A549 (cell line): ENCODE data around the gene CDKN3. TPM values are rescaled to one million over a fixed set of nuclear protein-coding genes. Genes with fewer than 3 reads are reported as not detected.

Experiments
- ATAC-seq, 2 experiments: fragments of 200-7000 bp in 1 of 2; fragments of >200 bp in 1 of 2; cut with Nextera tagmentation in 1 of 2; cut with Tn5 transposase in 1 of 2; 3 replicates each; pipeline versions ENCODE4 v1.8.0 to v1.9.1; 2018 to 2020; ENCODE audit warnings: mild to moderate bottlenecking in 1 of 2, moderate library complexity in 1 of 2
- CTCF ChIA-PET: fragments of 300-600 bp; sonication (Branson Sonifier 250); formaldehyde crosslinking; extraction: SDS; loops from one replicate; lab custom pipeline; 2021; ENCODE audit warnings: antibody characterized with exemption, inconsistent platforms; lab: Yijun Ruan, JAX
- POLR2A ChIA-PET: fragments of 350-600 bp; formaldehyde crosslinking; extraction: SDS; loops from one replicate; lab custom pipeline; 2021; ENCODE audit warnings: antibody characterized with exemption, inconsistent platforms; lab: Yijun Ruan, JAX
- DNase-seq, 2 experiments: peaks; one replicate each; pipeline versions ENCODE4 v3.0.0 to v3.0.0-alpha.2; 2011 to 2016; ENCODE audit warnings: low read depth in 1 of 2, low spot score in 1 of 2
- FAIRE-seq: peaks from 2 replicates; lab custom pipeline; 2011; peaks lifted over from hg19 to GRCh38; lab: Jason Lieb, UNC
- H3K27ac ChIP-seq, 2 experiments: fragments of >200 bp; sonication (Bioruptor Twin); formaldehyde crosslinking; 3 replicates each; pipeline ENCODE4 v1.5.1; 2016 to 2017
- H3K4me1 ChIP-seq: fragments of >200 bp; sonication (Bioruptor Twin); formaldehyde crosslinking; 3 replicates; pipeline ENCODE4 v1.6.1; 2016
- H3K4me2 ChIP-seq: fragments of >200 bp; sonication (Bioruptor Twin); formaldehyde crosslinking; 3 replicates; pipeline ENCODE4 v1.6.1; 2016
- H3K4me3 ChIP-seq: fragments of >200 bp; sonication (Bioruptor Twin); formaldehyde crosslinking; 3 replicates; pipeline ENCODE4 v1.5.1; 2016
- H3K9me3 ChIP-seq: fragments of >200 bp; sonication (Bioruptor Twin); formaldehyde crosslinking; 3 replicates; pipeline ENCODE4 v1.6.1; 2016
- BHLHE40 ChIP-seq: IDR thresholded peaks from 2 replicates; pipeline ENCODE4 v1.6.1; 2012; ENCODE audit warnings: low read depth, low read length, inconsistent platforms
- CBX2 ChIP-seq: fragments of 200-600 bp; sonication (generic); IDR thresholded peaks from 2 replicates; pipeline ENCODE4 v1.6.1; 2016; ENCODE audit warnings: low read depth, mild to moderate bottlenecking, borderline replicate concordance
- CBX8 ChIP-seq: fragments of 200-600 bp; sonication (generic); IDR thresholded peaks from 2 replicates; pipeline ENCODE4 v1.6.1; 2016
- E2F6 ChIP-seq: IDR thresholded peaks from 2 replicates; pipeline ENCODE4 v1.6.1; 2012; ENCODE audit warnings: low read depth, borderline replicate concordance
- EHF ChIP-seq: fragments of 250-450 bp; sonication (Bioruptor Pico); IDR thresholded peaks from 2 replicates; pipeline ENCODE4 v1.5.0; 2020; ENCODE audit warnings: mild to moderate bottlenecking
- ESRRA ChIP-seq: fragments of 150-350 bp; IDR thresholded peaks from 2 replicates; pipeline ENCODE4 v1.6.1; 2014; ENCODE audit warnings: mild to moderate bottlenecking, low read length, borderline replicate concordance
- FOXS1 ChIP-seq: fragments of 250-450 bp; sonication (Bioruptor Pico); IDR thresholded peaks from 2 replicates; pipeline ENCODE4 v1.5.0; 2020; ENCODE audit warnings: mild to moderate bottlenecking, moderate library complexity
- GATA3 ChIP-seq: IDR thresholded peaks from 2 replicates; pipeline ENCODE4 v1.6.1; 2012; ENCODE audit warnings: borderline replicate concordance
- HEYL ChIP-seq: fragments of 250-450 bp; sonication (Bioruptor Pico); IDR thresholded peaks from 2 replicates; pipeline ENCODE4 v1.8.0; 2021; ENCODE audit warnings: mild to moderate bottlenecking, moderate library complexity
- HMGXB4 ChIP-seq: fragments of 250-450 bp; sonication (Bioruptor Pico); IDR thresholded peaks from 2 replicates; pipeline ENCODE4 v1.5.0; 2021; ENCODE audit warnings: mild to moderate bottlenecking, moderate library complexity, borderline replicate concordance
- JUN ChIP-seq, 2 experiments: fragments of >200 bp; sonication (Bioruptor Twin); formaldehyde crosslinking; IDR thresholded peaks; 2 replicates in 1 of 2; 3 replicates in 1 of 2; pipeline ENCODE4 v1.6.1; 2016 to 2017
- JUNB ChIP-seq: fragments of >200 bp; sonication (Bioruptor Twin); formaldehyde crosslinking; IDR thresholded peaks from 2 replicates; pipeline ENCODE4 v1.6.1; 2016
- KDM1A ChIP-seq: fragments of 200-600 bp; sonication (generic); IDR thresholded peaks from 2 replicates; pipeline ENCODE4 v1.6.1; 2016; ENCODE audit warnings: low read depth, mild to moderate bottlenecking
- KDM5A ChIP-seq: fragments of 200-600 bp; sonication (generic); IDR thresholded peaks from 2 replicates; pipeline ENCODE4 v1.6.1; 2016; ENCODE audit warnings: antibody characterized with exemption, mild to moderate bottlenecking
- MYC ChIP-seq: IDR thresholded peaks from 2 replicates; pipeline ENCODE4 v1.6.1; 2012; ENCODE audit warnings: mild to moderate bottlenecking, inconsistent platforms, low read length, improper control_type of control experiment, borderline replicate concordance
- NR3C1 ChIP-seq: fragments of >200 bp; sonication (Bioruptor Twin); formaldehyde crosslinking; IDR thresholded peaks from 3 replicates; pipeline ENCODE4 v1.6.1; 2017
- POLR2A ChIP-seq: IDR thresholded peaks from 2 replicates; pipeline ENCODE4 v1.6.1; 2012; ENCODE audit warnings: mild to moderate bottlenecking, low read length
- RAD21 ChIP-seq, 2 experiments: fragments of >200 bp in 1 of 2; sonication (Bioruptor Twin) in 1 of 2; formaldehyde crosslinking in 1 of 2; IDR thresholded peaks in 1 of 2; conservative IDR thresholded peaks in 1 of 2; 2 replicates in 1 of 2; 3 replicates in 1 of 2; pipeline ENCODE4 v1.6.1; 2012 to 2018; ENCODE audit warnings: inconsistent platforms in 1 of 2
- REST ChIP-seq: fragments of 200-600 bp; sonication (generic); IDR thresholded peaks from 2 replicates; pipeline ENCODE4 v1.6.1; 2016; ENCODE audit warnings: antibody characterized with exemption, mild to moderate bottlenecking, moderate library complexity
- RFX5 ChIP-seq: fragments of 450-650 bp; IDR thresholded peaks from 2 replicates; pipeline ENCODE4 v1.7.1; 2014; ENCODE audit warnings: antibody characterized with exemption, mild to moderate bottlenecking, moderate library complexity
- SREBF2 ChIP-seq: fragments of 450-650 bp; IDR thresholded peaks from 2 replicates; pipeline ENCODE4 v1.6.1; 2014; ENCODE audit warnings: mild to moderate bottlenecking, moderate library complexity
- ZFP36 ChIP-seq: fragments of 450-650 bp; IDR thresholded peaks from 2 replicates; pipeline ENCODE4 v1.6.1; 2014; ENCODE audit warnings: borderline replicate concordance; ENCODE audit not compliant: partially characterized antibody
- ZNF302 ChIP-seq: fragments of 250-450 bp; sonication (Bioruptor Pico); IDR thresholded peaks from 2 replicates; pipeline ENCODE4 v1.9.0; 2021; ENCODE audit warnings: inconsistent platforms, mild to moderate bottlenecking, moderate library complexity
- WGBS: methylation state at CpG from one replicate; pipeline ENCODE4 v1.1.6; 2017; ENCODE audit errors: missing lambda C conversion rate; 5-methylcytosine and 5-hydroxymethylcytosine counted together
- polyA plus RNA-seq, 4 experiments: library from polyadenylated mRNA; depleted of rRNA in 3 of 4; stranded (reverse); fragments of >200 nt; fragmentation: RNase III in 1 of 4; extraction: RNeasy Plus Mini Kit Qiagen cat#74134 plus additional on column Dnase treatment in 1 of 4; gene quantifications; 2 replicates in 3 of 4; 3 replicates in 1 of 4; pipeline ENCODE4 v1.2.3, GENCODE V29; 2011 to 2017

The CDKN3 gene
- polyA plus RNA-seq, 2 of the 4 experiments (the other 2 are of a cell fraction): 67.4 to 154 TPM

- TF ChIP-seq ZNF302 (no peak), NR3C1 (no peak), KDM1A (no peak), CBX2 (no peak), REST (no peak), MYC (no peak), JUNB (no peak), JUN (IDR thresholded peaks at IDR 0.05) (no peak), CBX8 (no peak), BHLHE40 (no peak), FOXS1 (CRISPR knock-in tag) (no peak)
Measured at GRCh38 chr14:54349713-54350112, 47.1 kb upstream of the CDKN3 start (continued).

- no peak for TF ChIP-seq ZFP36
- TF ChIP-seq E2F6: no peak
- no peak for TF ChIP-seq RFX5
- TF ChIP-seq GATA3: no peak
- TF ChIP-seq RAD21 (conservative IDR thresholded peaks at IDR 0.05 in 1 of 2, IDR thresholded peaks at IDR 0.05 in 1 of 2): no peak
- no peak for TF ChIP-seq KDM5A
- TF ChIP-seq EHF (CRISPR knock-in tag): no peak
- TF ChIP-seq JUNB: no peak
- TF ChIP-seq POLR2A: no peak
- no peak for TF ChIP-seq HEYL (CRISPR knock-in tag)
- no peak for TF ChIP-seq BHLHE40
- no peak for TF ChIP-seq SREBF2
- TF ChIP-seq ESRRA: no peak
- TF ChIP-seq HMGXB4 (CRISPR knock-in tag): no peak
- TF ChIP-seq JUN (IDR thresholded peaks at IDR 0.05): no peak
- Histone ChIP-seq H3K27ac (no peak overlapping the region), H3K9me3 (no peaks in the 10 kb centered on the region), H3K4me1 (no peaks in the 10 kb centered on the region), H3K4me3 (no peak overlapping the region), H3K4me2 (no peak overlapping the region)
- ChIA-PET POLR2A (interaction anchor here (0.5 kb wide), 1 partner anchor 69 kb away, joined by 3 read pairs; no protein-coding TSS in a partner anchor), CTCF (interaction anchor here (1.1 to 3.2 kb wide), 3 partner anchors 10 to 811 kb away, joined by 3 to 38 read pairs (median 7); no protein-coding TSS in a partner anchor)
- WGBS: 30% methylated on average over 3 of the region's 3 CpGs
- ATAC-seq (no peak), DNase-seq (no peak), FAIRE-seq (no peak)
Measured at GRCh38 chr14:54350203-54350602, 46.6 kb upstream of the CDKN3 start.
